HCEC 1CT (cell line): Measurements from ENCODE around the gene LBHD1.
A peak's percentile ranks its signal among the peaks of the same experiment; 100 is the strongest.
"Not testable (repeated sequence)": the region's sequence is repeated elsewhere in the genome, so short reads cannot be mapped to it uniquely, and the experiment has no call there.

Experiments used
- DNase-seq: peaks from one replicate; pipeline ENCODE4 v3.0.0-alpha.2; 2017

LBHD1 gene

DNA sequence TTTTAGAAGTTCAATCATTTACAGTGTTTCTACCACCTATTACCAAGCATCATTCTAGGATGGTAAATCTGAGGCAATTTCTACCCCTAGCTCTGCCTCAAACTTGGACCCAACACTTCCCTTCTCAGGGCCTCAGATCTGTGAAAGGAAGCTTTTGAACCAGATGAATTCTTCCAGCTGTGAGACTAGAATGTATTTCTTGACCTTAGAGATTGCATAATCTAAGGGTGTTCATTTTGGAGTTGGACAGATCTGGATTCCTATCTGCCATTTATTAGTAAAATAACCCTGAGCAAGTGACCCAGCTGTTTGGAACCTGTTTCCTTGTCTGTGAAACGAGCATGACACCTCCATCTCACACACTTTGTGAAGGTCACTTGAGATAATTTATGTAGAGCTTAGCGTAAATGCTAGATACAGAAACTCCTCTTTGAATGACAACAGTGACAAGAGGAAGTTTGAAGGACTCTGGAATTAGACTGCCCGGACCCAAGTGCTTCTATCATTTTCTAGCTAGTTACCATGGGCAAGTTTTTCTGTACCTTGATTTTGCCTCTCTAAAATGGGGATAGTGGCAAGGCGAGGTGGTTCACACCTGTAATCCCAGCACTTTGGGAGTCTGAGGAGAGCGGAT is 15.2 kb downstream of the LBHD1 start:
- DNase-seq: no peak

DNA sequence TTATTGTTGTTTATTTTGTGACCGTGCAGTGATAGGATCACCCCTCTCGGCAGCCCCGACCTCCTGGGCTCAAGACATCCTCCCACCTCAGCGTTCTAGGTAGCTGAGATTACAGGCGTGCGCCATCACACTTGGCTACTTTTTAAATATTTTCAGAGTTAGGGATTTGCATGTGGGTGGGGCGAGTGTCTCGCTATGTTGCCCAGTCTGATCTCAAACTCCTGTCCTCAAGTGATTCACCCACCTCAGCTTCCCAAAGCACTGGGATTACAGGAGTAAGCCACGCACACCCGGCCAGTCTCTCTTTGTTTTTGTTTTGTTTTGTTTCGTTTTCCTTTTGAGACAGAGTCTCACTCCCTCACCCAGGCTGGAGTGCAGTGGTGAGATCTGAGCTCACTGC is 17.8 kb downstream of the LBHD1 start:
- no peak for DNase-seq

DNA sequence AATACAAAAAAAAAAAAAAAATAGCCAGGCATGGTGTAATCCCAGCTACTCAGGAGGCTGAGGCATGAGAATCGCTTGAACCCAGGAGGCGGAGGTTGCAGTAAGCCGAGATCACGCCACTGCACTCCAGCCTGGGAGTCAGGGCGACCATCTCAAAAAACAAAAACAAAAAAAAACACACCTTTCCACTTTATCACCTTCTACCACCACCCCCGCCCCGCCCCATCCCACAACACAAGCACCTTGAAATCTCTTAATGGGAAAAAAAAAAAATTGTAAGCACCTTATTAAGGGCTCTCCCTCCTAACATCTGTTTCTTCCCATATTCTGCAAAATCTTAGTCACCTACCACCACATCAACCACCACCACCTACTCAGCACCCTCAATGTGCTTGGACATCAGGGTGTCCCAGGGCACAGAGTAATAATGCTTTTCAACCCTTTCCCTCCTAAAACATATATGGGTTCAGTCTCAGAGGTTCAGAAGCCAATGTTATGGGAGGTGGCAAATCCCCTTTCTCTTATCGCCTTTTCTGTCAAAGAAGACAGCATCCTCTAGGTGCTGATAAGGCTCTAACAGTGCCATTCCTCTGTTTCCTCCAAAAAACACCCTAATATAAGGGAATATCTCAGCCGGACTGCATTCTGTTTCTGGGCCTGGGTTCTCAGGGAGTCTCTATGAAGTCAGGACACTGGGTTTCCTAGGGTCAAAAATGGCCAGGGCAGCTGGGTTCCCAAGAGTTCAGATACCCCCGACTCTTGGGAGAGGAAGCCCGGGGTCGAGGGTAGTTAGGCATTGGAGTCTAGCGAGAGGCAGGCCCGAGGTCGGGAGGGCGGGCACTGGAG is 19.7 kb downstream of the LBHD1 start:
- no peak for DNase-seq

DNA sequence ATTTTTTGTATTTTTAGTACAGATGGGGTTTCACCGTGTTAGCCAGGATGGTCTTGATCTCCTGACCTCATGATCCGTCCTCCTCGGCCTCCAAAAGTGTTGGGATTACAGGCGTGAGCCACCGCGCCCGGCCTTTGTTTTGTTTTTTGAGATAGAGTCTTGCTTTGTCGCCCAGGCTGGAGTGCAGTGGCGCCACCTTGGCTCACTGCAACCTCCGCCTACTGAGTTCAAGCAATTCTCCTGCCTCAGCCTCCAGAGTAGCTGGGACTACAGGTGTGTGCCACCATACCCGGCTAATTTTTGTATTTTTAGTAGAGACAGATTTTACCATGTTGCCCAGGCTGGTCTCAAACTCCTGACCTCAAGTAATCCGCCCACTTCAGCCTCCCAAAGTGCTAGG is 21.8 kb downstream of the LBHD1 start:
- DNase-seq: not testable (repeated sequence)

DNA sequence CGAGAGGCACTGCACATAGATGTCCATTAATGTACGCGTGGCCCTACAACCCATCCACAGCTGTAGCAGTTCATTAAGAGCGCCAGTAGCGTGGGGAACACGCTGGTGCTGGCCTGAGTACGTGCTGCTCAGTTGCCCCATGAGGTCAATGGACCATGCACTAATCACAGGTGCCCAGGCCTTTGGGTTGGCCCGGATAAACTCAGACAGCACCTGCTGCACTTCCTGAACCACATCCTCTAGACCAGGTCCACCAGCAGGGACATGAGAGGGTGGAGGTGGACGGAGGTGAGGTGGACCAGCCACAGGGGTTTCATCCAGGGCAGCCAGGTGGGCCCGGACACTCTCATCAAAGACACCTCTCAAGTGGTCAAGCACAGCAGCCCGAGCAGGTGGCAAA is 22.6 kb downstream of the LBHD1 start:
- no peak for DNase-seq

DNA sequence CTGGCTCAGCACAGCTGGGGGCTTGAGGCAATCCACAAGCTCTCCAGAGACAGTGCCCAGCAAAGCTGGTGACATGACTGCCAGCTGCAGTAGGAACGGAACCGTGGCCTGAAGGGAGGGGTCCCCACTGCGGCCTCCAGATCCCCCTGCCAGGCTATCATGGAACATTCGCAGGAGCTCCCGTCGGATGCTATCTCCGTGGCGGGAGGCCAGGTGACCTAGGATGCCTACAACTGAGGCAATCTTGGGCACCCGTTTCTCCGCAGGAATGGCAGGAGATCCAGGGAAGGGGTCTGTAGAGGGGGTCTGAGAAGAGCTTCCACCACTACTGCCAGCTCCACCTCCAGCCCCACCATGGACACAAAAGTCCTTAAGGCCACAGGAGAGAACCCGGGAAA is 23.1 kb downstream of the LBHD1 start:
- DNase-seq: no peak

DNA sequence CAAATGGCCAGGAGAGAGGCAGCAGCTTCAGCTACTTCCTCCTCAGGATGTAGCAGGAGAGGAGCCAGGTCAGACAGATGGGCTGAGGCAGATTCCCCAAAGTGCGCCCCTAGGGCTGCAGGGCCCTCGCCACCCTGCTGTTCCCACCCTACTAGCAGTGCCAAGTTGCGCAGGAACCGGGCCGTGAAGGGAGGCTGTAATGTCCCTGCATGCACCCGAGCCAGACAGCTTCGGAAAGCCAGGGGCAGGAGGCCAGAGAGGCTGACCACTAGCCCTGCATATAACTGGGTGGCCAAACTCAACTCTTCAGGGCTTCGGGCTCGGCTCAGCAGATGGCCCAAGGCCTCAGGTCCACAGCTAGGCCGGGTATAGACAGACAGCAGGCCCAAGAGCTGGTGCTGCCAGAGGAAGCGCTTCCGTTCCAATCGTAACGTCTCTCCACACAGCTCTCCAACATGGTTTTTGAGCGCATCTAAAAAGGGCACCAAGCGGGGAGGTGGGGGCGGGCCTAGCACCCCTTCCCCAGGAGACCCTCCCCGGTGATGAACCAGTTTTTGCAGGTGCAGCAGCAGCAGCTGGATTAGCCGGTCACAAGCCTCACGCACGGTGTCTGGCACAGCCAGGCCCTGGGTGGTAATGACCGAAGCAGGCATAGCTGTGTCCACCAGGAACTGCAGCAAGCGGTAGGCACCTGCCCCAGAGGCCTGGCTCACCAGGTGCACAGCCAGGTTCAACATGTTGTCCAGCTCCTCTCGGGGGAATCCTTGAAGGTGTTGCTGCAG is 23.7 kb downstream of the LBHD1 start:
- no peak for DNase-seq

DNA sequence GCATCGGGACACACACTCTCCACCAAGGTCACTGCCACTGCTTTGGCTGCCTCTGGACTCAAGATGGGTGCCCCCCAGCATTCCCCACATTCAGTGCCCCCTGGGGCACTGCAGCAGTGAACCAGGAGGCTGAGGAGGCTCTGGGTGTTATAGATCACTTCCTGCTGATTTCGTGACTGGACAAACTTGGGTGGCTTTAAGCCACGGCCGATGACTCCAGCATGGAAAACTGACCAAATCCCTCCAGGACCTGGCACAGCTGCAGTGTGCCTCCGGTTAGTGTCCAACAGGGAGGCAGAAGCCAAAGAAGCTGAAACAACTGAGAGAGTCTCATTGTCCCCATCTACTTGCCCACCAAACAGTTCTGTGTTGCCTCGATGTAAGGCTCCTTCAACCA is 24.5 kb downstream of the LBHD1 start:
- no peak for DNase-seq

DNA sequence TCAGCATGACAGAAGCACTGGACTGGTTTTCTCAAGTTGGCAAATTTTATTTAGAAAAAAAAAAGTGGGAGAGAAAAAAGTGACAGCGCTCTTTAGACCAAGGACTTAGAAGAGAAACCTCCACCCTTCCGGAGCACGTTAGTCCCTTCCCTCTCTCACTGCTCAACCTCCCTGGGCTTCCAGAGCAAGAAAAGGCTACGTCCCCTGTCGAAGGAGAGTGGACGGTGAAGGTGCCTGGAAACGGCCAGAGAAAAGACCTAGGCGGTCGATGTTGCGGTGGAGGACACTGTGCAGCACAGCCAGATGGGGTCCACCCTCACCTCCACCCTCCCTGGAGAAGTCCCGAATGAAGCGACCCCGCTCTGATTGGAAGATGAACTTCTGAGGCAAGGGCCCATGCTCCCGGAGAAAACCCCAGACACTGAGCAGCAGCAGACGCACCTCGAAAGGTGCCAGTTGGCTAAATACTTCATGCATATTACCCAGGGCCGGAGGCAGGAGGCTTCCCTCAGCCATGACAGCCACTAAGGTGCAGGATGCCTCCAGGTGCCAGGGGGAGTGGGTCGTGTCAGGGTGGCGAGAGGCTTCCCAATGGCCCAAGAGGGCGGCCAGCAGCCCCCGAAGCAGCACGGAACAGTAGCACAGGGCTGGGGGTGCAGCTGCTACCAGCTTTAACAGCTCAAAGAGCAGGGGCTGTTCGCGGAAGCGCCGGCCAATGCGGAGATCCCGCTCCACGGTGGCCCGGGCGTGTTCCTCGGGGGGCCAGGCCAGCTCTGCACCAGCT is 25.1 kb downstream of the LBHD1 start:
- DNase-seq: no peak

DNA sequence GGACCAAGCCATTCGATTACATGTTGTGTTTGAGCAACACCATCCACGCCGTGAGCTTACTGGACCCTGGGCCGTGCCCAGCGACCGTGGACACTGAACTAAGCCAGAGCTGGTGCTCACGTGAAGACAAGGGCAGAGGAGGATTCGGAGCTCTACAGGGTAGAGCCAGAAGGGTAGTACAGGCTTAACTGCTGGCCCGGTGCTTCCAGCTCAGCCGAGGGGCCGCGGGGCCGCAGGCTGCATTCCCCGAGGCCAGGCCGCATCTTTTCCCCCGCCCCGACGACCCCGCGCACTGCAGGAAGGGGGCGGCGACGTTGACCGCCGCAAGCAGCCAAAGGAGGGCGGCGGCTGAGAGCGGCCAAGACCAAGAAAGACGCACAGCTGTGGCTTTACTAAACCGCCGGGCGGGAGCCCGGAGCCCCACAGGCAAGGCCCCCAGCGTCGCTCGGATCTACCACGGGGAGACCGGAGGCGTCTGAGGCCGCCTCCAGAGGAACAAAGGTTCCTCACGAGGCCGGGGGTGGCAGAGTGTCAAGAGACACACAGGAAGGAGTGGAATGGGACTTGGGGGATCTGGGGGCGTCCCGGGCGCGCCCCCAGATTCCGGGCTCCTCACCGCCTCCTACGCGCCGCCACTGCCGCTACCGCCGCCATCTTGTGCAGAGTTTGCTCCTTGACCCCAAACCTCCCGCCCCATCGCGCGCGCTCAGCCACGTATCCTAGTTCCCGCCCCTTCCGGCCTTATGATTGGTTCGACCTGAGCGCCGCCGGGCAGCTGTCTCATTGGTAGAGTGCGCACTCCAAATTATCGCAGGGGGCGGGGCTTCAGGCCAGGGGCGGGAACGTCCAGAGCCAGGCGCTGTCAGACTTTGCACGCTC is 25.9 kb downstream of the LBHD1 start, which contains the start of gene GANAB:
Gene GANAB (minus strand): TSS at position 668 of the 879 bp plus-strand sequence. CDS start 14 bp downstream, at position 654.
- peak; percentile 98 for DNase-seq

DNA sequence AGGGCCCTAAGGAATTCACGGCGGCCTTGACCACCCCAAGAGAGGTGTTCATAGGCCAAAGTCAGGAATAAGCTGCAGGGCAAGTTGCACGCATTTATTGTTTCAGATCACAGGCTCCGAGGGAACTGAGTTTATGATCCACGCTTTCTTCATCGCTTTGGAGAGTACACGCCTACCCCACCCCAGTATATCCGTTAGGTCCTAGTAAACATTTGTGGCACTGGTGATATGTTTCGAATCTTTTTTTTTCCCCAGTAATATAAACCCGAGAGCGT is 26.5 kb downstream of the LBHD1 start:
- DNase-seq: no peak

DNA sequence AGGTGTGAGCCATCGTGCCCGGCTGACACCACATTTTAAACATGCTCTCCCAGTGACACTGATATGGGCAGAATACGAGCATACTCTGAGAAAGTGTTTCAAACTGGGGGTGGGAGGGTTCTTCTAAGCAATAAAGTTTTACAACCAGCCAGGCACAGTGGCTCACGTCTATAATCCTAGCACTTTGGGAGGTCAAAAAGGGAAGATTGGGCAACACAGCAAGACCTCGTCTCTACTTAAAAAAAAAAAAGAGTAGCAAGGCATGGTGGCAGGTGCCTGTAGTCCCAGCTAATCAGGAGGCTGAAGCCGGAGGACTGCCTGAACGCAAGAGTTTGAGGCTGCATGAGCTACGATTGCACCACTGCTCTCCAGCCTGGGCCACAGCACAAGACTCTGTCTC is 27.8 kb downstream of the LBHD1 start:
- no peak for DNase-seq

DNA sequence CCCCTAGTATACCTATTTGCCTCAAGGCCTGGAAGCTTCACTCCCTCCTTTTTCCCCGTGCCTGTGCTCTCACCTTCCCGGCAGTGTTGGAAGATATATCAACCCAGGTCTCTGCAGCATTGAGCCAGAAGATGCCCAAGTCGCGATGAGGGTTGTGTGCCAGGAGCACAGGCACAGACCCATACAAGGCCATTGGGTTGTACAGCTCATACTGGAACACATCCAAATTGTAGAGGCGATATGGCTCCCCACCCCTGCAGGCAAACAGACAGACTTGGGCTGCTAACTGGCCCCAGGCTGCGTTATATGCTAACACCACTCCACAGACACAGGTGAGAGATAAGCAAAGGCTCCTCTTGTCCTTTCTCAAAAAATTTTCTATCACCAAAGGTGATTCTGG is 39.6 kb downstream of the LBHD1 start:
- no peak for DNase-seq

DNA sequence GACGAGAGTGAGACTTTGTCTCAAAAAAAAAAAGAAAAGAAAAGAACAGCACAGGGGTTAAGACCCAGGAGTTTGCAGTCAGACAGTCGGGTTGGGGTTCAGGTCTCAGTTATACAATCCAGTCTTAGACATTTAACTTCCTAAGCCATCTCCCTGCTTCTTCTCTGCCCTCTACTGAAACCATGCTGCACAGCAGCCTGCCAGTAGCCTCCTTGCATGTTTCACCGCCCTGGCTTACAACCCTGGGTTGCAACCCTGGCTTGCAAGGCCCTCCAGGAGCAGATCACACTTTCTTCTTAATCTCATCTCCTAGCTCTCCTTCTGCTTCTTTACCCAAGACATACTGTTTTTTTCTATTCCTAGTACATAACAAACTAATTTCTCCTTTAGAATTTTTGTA is 44.4 kb downstream of the LBHD1 start:
- no peak for DNase-seq

DNA sequence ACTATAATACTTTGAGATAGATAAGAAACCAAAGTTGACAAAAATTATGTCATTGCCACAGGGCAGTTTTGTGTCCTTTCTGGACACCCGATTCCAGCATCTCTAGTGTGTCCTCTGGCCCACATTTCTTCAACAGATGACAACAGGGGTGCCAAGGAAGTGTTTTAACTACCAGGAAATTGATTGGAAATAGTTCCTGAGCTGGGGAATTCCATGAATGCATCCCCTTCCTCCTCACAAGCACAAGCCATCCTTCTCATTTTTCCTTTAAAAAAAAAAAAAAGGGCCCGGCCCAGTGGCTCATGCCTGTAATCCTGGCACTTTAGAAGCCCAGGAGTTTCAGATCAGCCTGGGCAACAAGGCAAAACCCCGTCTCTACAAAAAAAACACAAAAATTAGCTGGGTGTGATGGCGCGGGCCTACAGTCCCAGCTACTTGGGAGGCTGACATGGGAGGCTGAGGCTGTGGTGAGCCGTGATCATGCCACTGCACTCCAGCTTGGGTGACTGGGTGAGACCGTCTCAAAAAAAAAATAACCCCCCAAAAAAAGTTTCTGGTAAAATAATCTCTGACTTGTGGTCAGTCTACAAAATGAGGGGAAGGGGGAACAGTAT is 49.5 kb downstream of the LBHD1 start:
- no peak for DNase-seq

DNA sequence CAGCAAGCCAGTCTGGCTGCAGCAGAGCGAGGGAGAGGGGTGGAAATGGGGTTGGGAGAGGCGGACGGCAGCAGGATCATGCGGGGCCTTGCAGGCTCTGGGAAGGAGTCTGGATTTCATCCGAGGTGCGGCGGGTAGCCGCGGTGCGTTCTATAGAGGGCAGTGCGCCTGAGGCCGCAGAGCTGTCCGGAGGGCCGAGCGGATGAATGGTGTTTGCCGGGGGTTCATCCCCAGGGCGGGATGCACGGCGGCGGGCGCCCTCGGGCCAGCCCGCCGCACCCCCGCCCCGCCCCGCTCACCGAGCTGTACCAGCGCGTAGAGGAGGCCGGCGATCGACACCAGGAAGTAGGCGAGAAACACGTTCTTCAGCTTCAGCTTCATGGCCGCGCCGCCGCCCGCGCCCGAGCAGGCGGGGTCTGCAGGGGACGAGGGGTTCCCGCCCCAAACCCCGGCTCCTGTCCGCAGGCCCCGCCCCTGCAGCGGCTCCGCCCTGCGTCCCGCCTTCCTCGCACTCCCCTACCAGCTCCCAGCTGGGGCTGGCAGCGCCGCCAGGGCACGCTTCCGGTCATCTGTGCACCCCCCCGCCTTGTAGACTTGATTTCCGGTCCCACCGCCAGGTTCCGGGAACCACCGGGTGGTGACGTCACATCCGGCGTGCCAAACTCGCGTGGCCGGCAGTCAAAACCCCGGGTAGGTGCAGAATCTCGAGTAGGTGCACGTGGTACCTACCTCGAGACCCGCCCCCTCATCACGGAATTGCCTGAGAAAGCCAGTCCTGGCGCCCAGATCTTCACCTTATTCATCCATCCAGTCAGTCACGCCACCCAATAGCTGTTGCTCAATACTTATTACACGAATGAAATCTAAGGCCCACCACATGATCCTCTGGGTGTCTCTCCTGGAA is 50.2 kb downstream of the LBHD1 start, which contains the start of gene B3GAT3:
Gene B3GAT3 (minus strand): TSS at position 420 of the 904 bp plus-strand sequence. CDS start 39 bp downstream, at position 381.
- peak; percentile 97 for DNase-seq

DNA sequence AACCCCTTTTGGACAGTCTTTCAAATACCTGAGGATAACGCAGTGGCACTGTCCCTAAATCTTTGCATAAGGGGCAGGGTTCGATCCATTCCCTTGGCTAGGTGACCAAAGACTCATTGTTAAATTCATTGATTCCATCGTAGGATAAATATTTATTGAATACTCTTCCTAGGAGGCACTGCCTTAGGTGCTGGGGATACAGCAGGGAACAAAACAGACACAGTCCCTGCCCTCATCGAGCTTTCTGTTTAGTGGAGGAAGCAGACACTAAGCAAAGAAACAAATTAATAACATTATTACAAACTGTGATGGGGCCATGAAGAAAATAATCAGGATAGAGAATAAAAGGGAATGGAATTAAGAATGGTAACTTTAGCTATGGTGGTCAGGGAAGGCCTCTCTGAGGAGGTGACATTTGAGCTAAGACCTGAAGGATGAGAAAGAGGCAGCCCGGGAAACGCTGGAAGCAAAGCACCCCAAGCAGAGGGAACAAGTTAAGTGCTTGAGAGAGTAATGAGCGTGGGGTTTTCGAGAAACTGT is 51.0 kb downstream of the LBHD1 start:
- no peak for DNase-seq

DNA sequence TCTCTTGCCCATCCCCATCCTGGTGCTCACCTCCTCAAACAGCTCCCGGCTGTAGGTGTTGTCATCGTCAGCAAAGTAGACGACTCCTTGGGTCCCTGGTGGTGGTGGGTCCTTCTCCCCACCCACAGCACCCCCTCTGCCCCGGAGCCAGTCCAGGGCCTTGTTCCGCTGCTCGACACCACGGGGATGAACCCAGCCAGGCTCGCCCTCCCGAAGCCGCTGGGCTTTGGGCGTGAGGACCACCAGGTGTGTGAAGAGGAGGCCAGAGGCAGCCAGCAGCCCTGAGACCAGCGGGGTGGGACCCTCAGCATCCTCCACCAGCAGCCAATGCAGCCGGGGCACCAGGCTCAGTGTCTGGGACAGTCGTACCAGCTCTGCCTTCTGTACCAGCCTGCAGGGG is 55.1 kb downstream of the LBHD1 start:
- not testable (repeated sequence) for DNase-seq

DNA sequence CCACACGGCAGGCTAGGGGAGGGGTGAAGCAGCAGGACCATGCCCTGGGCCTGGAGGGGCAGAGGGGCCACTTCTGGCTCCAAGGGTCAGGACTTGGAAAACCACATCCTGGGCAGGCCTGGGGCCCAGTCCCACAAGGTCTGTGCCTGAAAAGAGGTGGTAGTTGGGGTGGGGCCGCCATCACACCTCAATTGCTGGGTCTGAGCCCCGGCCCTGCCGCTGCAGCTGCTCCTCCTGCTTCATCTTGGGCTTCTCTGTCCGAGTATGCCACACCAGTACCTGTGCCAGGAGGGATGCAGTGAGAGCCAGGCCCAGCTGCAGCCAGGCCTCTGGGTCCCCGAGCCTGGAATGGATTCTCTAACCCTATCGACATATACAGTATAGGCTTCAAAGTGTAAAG is 56.5 kb downstream of the LBHD1 start:
- no peak for DNase-seq

DNA sequence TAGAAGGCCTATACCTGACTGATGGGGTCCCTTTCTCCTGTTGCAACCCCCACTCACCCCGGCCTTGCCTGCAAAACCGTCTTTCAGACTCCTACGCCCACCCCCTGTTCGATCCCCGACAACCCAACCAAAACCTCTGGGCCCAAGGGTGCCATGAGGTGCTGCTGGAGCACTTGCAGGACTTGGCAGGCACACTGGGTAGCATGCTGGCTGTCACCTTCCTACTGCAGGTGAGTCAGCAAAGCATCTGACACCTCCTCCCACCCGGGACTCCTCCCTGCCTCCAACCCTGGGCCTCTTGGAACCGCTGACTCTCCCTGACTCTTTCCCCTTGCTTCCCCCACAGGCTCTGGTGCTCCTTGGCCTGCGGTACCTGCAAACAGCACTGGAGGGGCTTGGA is 57.8 kb downstream of the LBHD1 start:
- DNase-seq: no peak
